Measurements from ENCODE around the gene APOA1.

Gene APOA1

DNA sequence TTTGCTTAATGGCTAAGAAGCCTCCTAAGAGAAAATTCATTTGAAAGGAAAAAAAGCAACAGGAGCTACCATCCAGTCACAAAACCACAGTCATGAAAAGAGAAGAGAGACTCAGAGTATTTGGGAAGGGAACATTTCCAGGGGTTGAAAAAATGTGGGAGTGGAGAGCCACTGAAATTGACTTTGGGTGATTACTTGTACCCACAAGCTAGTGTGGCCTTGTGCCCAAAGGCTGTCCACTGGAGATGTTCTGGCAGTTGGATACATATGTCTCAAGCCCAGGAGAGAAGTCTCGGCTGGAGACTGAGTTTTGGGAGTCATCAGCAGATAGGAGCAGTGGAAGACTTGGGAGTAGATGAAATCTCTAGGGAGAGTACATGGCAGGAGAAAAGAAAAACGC lies 42.6 kb downstream of the APOA1 start:
- Histone ChIP-seq H3K27me3 (ENCODE audit: insufficient read depth, low read length, poor library complexity) (no peaks in the 10 kb centered on the region), H3K9ac (ENCODE audit: low read depth, low read length) (no peak overlapping the region), H3K4me1 (ENCODE audit: insufficient read depth, low read length) (peaks cover 4% of the 10 kb centered on the region), H2AFZ (ENCODE audit: low read depth, low read length) (no peak overlapping the region), H3K27ac (ENCODE audit: low read length) (no peak overlapping the region), H3K79me2 (ENCODE audit: insufficient read depth, low read length) (no peaks in the 10 kb centered on the region), H3K36me3 (ENCODE audit: insufficient read depth, low read length) (no peaks in the 10 kb centered on the region), H4K20me1 (ENCODE audit: insufficient read depth, low read length) (no peaks in the 10 kb centered on the region), H3K4me3 (ENCODE audit: low read depth in 1 of 2, low read length in 2 of 2) (no peak overlapping the region), H3K4me2 (ENCODE audit: insufficient read depth, low read length) (no peak overlapping the region), H3K9me3 (ENCODE audit: insufficient read depth, low read length, severe bottlenecking) (no peaks in the 10 kb centered on the region)
- no peak for ATAC-seq (ENCODE audit: insufficient read depth, low read depth)
- DNase-seq, result no peak
- TF ChIP-seq EZH2 (IDR thresholded peaks at IDR 0.05; ENCODE audit: borderline replicate concordance, low read depth, low read length, severe bottlenecking), result no peak
- TF ChIP-seq, protein P1, sequence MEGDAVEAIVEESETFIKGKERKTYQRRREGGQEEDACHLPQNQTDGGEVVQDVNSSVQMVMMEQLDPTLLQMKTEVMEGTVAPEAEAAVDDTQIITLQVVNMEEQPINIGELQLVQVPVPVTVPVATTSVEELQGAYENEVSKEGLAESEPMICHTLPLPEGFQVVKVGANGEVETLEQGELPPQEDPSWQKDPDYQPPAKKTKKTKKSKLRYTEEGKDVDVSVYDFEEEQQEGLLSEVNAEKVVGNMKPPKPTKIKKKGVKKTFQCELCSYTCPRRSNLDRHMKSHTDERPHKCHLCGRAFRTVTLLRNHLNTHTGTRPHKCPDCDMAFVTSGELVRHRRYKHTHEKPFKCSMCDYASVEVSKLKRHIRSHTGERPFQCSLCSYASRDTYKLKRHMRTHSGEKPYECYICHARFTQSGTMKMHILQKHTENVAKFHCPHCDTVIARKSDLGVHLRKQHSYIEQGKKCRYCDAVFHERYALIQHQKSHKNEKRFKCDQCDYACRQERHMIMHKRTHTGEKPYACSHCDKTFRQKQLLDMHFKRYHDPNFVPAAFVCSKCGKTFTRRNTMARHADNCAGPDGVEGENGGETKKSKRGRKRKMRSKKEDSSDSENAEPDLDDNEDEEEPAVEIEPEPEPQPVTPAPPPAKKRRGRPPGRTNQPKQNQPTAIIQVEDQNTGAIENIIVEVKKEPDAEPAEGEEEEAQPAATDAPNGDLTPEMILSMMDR (IDR thresholded peaks at IDR 0.05; ENCODE audit: borderline replicate concordance, extremely low read depth, low read length, poor library complexity, severe bottlenecking), result no peak

DNA sequence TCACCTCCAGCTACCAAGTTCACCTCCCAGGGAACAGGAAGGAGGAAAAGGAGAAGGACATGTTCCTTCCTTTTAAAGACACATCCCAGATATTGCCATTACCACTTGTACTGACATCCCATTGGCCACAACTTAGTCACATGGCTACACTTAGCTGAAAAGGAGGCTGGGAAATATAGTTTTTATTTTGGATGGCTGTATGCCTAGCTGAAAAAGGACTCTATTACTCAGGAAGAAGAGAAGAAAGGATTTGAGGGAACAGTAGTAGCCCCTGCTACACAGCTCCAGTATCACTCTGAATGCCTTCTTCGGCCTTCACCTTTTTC lies 43.7 kb downstream of the APOA1 start:
- Histone ChIP-seq H3K36me3 (ENCODE audit: insufficient read depth, low read length) (no peaks in the 10 kb centered on the region), H3K27ac (ENCODE audit: low read length) (no peak overlapping the region), H3K4me1 (ENCODE audit: insufficient read depth, low read length) (peaks cover 4% of the 10 kb centered on the region), H3K4me3 (ENCODE audit: low read depth in 1 of 2, low read length in 2 of 2) (no peak overlapping the region), H3K9me3 (ENCODE audit: insufficient read depth, low read length, severe bottlenecking) (no peaks in the 10 kb centered on the region), H3K27me3 (ENCODE audit: insufficient read depth, low read length, poor library complexity) (no peaks in the 10 kb centered on the region), H3K9ac (ENCODE audit: low read depth, low read length) (no peak overlapping the region), H3K4me2 (ENCODE audit: insufficient read depth, low read length) (no peak overlapping the region), H2AFZ (ENCODE audit: low read depth, low read length) (peak overlapping the region; percentile 49; the same call in 1 of the 2 replicates), H3K79me2 (ENCODE audit: insufficient read depth, low read length) (no peaks in the 10 kb centered on the region), H4K20me1 (ENCODE audit: insufficient read depth, low read length) (no peaks in the 10 kb centered on the region)
- DNase-seq (no peak), ATAC-seq (ENCODE audit: insufficient read depth, low read depth) (no peak)
- TF ChIP-seq, protein P1 (IDR thresholded peaks at IDR 0.05; ENCODE audit: borderline replicate concordance, extremely low read depth, low read length, poor library complexity, severe bottlenecking), result no peak
- TF ChIP-seq EZH2 (IDR thresholded peaks at IDR 0.05; ENCODE audit: borderline replicate concordance, low read depth, low read length, severe bottlenecking), result no peak

DNA sequence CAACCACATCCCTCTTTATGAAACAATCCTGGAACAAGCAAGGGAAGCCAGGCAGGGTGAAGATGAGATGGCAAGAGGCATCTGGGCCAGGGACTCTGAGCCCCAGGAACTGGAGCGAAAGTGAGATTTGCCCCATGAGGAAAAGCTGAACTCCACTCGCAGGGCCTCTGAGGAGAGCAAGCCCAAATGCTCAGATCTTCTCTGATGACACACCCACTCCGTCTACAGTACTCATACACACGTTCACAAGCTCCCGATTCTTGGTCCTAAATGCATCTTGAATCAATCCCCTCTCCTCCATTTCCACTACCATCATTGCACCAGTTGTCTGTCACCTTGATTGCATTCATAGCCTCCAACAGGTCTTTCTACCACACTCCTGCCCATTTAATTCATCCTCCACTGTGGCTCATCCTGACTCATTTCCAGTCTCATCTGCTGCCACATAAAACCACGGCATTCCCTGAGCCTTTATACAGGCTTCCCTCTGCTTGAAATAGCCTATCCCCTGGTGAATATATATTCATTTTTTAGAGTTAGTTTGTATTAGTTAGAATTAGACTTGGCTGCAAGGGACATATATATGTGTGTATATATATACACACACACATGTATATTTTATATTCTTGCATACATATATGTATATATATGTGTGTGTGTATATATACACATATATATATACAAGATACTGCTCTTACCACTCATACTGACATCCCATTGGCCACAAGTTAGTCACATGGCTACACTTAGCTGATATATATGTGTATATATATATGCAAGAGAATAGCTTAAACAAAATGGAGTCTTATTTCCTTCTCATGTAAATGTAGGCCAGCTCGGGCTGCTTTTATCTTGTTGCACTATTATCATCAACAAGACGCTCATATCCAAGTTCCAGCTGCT lies 44.3 kb downstream of the APOA1 start:
- no peak for ATAC-seq (ENCODE audit: insufficient read depth, low read depth)
- Histone ChIP-seq H3K4me3 (ENCODE audit: low read depth in 1 of 2, low read length in 2 of 2) (no peak overlapping the region), H2AFZ (ENCODE audit: low read depth, low read length) (peak overlapping the region; percentile 49; the same call in 1 of the 2 replicates), H3K27me3 (ENCODE audit: insufficient read depth, low read length, poor library complexity) (no peaks in the 10 kb centered on the region), H3K9ac (ENCODE audit: low read depth, low read length) (no peak overlapping the region), H3K36me3 (ENCODE audit: insufficient read depth, low read length) (no peaks in the 10 kb centered on the region), H3K79me2 (ENCODE audit: insufficient read depth, low read length) (no peaks in the 10 kb centered on the region; the same call in 1 of the 2 replicates), H3K4me1 (ENCODE audit: insufficient read depth, low read length) (peaks cover 10% of the 10 kb centered on the region), H4K20me1 (ENCODE audit: insufficient read depth, low read length) (no peaks in the 10 kb centered on the region), H3K27ac (ENCODE audit: low read length) (no peak overlapping the region), H3K4me2 (ENCODE audit: insufficient read depth, low read length) (no peak overlapping the region), H3K9me3 (ENCODE audit: insufficient read depth, low read length, severe bottlenecking) (no peaks in the 10 kb centered on the region)
- TF ChIP-seq EZH2 (IDR thresholded peaks at IDR 0.05; ENCODE audit: borderline replicate concordance, low read depth, low read length, severe bottlenecking), result no peak
- TF ChIP-seq, protein P1 (IDR thresholded peaks at IDR 0.05; ENCODE audit: borderline replicate concordance, extremely low read depth, low read length, poor library complexity, severe bottlenecking), result no peak
- no peak for DNase-seq
